SH-SY5Y (cell line): Measurements from ENCODE around the gene PTK6.

Experiments
- GATA2 ChIP-seq: IDR thresholded peaks from 2 replicates; pipeline ENCODE4 v1.6.1; 2011; ENCODE audit warnings: mild to moderate bottlenecking, low read depth, low read length
- GATA3 ChIP-seq: IDR thresholded peaks from 2 replicates; pipeline ENCODE4 v1.6.1; 2011; ENCODE audit warnings: low read depth, mild to moderate bottlenecking, low read length, moderate library complexity

- TF ChIP-seq GATA2 (no peak), GATA3 (no peak)
Observed at GRCh38 chr20:63574829-63575743, 37.9 kb upstream of the PTK6 start.
